D721Med (cell line): ENCODE measurements around the gene TNPO2.
A peak's percentile ranks its signal among the peaks of the same experiment; 100 is the strongest.
"Not testable (repeated sequence)": the region's sequence is repeated elsewhere in the genome, so short reads cannot be mapped to it uniquely, and the experiment has no call there.

Experiments
- DNase-seq: peaks from one replicate; pipeline ENCODE4 v3.0.0; 2011; ENCODE audit warnings: low spot score; ENCODE audit not compliant: insufficient read length
- FAIRE-seq: peaks from 2 replicates; lab custom pipeline; 2011; peaks lifted over from hg19 to GRCh38; lab: Jason Lieb, UNC
- TF ChIP-seq, protein P1 (sequence below): IDR thresholded peaks from 2 replicates; pipeline ENCODE4 v1.5.1; 2012; ENCODE audit warnings: mild to moderate bottlenecking, control low read depth; ENCODE audit not compliant: insufficient read depth; ENCODE audit errors: missing control alignments

Gene TNPO2

DNA sequence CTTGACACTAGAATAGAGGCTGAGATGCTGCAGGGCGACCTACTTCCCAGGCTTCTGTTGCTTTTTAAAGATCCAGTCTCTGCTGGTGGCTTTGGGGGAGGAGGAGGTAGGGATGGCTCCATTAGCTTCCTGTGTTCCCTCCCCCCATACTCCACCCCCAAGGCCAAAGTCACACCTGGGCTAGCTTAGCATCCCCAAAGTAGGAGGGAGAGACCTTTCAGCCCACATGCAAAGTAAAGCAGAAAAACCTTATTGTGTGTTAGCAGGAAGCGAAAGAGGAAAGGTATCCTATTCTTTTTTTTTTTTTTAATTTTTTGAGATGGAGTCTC is 3.2 kb upstream of the TNPO2 start:
- DNase-seq (no peak), FAIRE-seq (no peak)
- TF ChIP-seq, protein P1, sequence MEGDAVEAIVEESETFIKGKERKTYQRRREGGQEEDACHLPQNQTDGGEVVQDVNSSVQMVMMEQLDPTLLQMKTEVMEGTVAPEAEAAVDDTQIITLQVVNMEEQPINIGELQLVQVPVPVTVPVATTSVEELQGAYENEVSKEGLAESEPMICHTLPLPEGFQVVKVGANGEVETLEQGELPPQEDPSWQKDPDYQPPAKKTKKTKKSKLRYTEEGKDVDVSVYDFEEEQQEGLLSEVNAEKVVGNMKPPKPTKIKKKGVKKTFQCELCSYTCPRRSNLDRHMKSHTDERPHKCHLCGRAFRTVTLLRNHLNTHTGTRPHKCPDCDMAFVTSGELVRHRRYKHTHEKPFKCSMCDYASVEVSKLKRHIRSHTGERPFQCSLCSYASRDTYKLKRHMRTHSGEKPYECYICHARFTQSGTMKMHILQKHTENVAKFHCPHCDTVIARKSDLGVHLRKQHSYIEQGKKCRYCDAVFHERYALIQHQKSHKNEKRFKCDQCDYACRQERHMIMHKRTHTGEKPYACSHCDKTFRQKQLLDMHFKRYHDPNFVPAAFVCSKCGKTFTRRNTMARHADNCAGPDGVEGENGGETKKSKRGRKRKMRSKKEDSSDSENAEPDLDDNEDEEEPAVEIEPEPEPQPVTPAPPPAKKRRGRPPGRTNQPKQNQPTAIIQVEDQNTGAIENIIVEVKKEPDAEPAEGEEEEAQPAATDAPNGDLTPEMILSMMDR = no peak

DNA sequence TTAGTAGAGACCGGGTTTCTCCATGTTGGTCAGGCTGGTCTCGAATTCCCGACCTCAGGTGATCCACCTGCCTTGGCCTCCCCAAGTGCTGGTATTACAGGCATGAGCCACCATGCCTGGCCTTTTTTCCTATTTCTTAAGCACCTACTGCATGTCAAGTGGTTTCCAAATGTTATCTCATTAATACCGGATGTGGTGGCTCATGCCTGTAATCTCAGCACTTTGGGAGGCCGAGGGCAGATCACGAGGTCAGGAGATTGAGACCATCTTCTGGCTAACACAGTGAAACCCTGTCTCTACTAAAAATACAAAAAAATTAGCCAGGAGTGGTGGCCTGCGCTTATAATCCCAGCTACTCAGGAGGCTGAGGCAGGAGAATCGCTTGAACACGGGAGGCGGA is 1.9 kb upstream of the TNPO2 start:
- not testable (repeated sequence) for FAIRE-seq

GRCh38 chr19:12723381-12723640 is 421 bp downstream of the TNPO2 start:
- FAIRE-seq (no peak), DNase-seq (no peak)
- TF ChIP-seq, protein P1 = no peak

More for the DNA sequence above, 1.9 kb upstream of the TNPO2 start:
- DNase-seq = not testable (repeated sequence)

DNA sequence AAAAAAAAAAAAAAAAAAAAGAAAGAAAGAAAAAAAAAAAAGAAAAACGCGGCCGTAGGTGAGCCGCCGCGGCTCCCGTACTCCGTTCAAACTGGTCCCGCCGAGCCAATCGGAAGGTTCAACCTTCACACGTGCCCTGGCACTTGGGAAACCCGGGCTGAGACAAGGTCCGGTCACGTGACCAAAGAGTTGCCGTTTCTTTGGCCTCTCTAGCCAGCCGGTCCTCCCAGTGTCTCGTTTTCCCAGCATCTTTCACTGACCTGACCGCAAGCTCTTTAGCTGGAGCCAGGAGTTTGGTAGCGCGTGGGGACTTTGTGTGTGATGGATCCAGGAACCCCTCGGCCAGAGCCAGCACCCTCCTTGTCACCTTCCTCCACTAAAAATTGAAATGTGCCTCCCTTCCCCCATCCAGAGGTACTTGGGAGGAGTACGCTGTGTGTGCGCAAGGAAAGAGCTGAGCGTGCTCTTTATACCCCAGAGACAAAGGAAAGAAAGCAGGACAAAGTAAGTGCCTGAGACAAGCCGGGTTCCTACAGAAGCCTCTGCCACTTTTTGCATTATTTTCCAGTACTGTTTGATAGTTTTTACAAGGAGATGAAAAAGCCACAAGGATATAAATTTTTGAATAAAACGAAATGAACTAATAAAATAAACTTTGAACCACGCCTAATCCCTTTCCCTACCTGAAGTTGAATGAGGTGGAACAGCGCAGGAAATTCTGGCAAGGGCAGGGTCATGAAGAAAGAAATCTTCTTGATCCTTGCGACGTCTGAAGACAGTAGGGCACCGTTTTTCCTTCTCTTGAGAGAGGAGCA is 959 bp downstream of the TNPO2 start:
- FAIRE-seq (peak; percentile 21), DNase-seq (peak; percentile 94)
- TF ChIP-seq, protein P1 = no peak

DNA sequence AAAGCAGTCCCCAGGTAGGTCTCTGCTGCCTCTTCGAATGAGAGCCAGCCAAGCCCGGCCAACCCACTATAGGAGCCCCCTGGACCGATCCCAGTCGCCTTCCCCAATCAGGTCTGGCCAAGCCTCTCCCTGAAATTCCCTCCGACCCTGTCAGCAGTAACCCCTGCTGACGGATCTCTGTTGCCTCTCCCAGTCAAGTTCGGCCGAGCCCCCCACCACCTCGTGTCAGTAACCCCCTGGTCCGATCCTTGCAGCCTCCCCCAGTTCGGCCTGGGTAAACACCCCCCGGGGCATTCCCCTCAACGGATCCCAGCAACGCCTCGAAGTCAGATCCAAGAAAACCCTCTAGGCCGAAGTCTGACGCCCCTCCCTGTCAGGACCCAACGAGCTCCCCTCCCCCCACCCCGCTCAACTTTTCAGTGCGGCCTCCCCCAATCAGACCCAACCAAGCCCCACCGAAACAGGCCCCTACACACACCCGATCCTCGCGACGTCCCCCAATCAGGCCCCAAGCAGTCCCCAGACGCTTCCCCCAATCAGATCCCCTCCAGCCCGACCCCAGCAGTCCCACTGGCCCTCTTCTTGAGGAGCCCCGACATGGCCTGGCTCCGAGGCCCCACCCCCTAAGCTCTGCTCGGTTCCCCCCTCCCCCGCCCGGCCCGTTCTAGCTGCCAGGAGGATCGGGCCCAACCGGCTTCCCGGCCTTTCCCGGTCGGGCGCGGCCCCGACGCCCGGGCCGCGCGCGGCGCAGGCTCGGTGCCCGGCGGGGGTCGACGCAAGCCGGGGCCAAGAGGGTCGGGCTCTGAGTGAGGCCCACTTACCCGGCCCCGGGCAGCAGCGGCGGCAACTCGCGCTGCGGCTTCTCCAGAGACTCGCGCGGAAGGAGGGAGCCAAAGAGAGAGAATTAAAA is 1.8 kb downstream of the TNPO2 start:
- no peak for FAIRE-seq
- peak; percentile 60 for DNase-seq
- TF ChIP-seq, protein P1 = no peak

DNA sequence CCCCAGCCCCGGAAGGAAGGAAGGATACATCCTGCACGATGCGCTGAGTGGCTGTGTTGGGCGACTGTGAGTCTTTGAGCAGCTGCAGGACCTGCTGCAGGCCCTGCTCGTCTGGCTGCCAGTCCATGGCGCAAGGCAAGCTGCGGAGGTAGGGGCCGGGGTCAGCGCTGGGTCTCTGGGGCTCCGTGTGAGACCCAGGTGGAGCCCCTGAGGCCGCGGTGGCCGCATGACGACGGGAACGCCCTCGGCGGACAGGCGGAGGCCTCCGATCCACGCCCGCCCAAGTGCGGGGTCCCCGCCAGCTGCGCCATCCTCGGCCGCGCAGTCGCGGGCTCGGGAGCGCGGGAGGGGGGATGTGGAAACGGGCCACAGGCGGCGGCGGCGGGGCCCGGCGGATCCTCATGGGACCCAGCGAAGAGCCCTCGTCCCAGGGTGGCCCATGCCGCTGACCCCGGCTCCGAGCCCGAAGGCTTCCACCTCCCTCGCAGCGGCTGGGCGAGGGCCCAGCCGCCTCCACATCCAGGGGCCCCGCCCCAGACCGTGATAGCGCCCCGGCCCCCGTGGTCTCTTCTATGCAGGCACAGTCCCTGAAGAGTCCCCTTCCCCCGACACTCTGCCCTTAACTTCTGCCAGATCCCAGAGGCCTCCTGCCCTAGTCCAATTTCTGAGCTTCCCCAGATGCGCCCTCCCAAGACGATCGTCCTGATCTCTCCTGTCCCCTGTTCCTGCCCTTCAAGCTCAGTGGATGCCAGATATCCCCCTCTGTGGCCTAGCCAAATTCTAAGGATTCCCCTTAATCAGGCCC is 2.7 kb downstream of the TNPO2 start:
- DNase-seq = no peak
- no peak for FAIRE-seq
- TF ChIP-seq, protein P1 = no peak

- DNase-seq = no peak
- TF ChIP-seq, protein P1 = no peak
- FAIRE-seq = no peak
Observed at GRCh38 chr19:12720296-12720695, 3.4 kb downstream of the TNPO2 start.
